Retinal pigment epithelial cell (primary cell): Measurements from ENCODE around the gene CLIC1.
A peak's percentile ranks its signal among the peaks of the same experiment; 100 is the strongest.

Experiments used
- DNase-seq: peaks from one replicate; pipeline ENCODE4 v3.0.0-alpha.2; 2010; ENCODE audit warnings: low read depth
- H3K4me3 ChIP-seq: 2 replicates; pipeline ENCODE4 v1.5.1; 2011; ENCODE audit warnings: mild to moderate bottlenecking, low read length, control low read depth, moderate library complexity
- CTCF ChIP-seq: conservative IDR thresholded peaks from 2 replicates; pipeline ENCODE4 v1.5.1; 2011; ENCODE audit warnings: low read depth, low read length, control low read depth, inconsistent platforms

CLIC1 gene

GRCh38 chr6:31737991-31738979 lies 2.0 kb upstream of the CLIC1 start:
- DNase-seq = no peak
- TF ChIP-seq CTCF = peak; percentile 41
- no peak overlapping the region for H3K4me3 ChIP-seq

- peak overlapping the region; percentile 1 for H3K4me3 ChIP-seq
- TF ChIP-seq CTCF = no peak
- no peak for DNase-seq
Measured at GRCh38 chr6:31737315-31737990, 1.1 kb upstream of the CLIC1 start.

GRCh38 chr6:31736768-31737314 lies 511 bp upstream of the CLIC1 start:
- H3K4me3 ChIP-seq = peak overlapping the region; percentile 81
- DNase-seq = no peak
- no peak for TF ChIP-seq CTCF

- no peak for DNase-seq
- peak overlapping the region; percentile 81 for H3K4me3 ChIP-seq
- TF ChIP-seq CTCF = no peak
Measured at GRCh38 chr6:31734821-31735406, 1.4 kb downstream of the CLIC1 start.

- no peak for DNase-seq
- no peak for TF ChIP-seq CTCF
- peak overlapping the region; percentile 81 for H3K4me3 ChIP-seq
Measured at GRCh38 chr6:31734247-31734820, 2.0 kb downstream of the CLIC1 start.

GRCh38 chr6:31733734-31734133 lies 2.6 kb downstream of the CLIC1 start:
- H3K4me3 ChIP-seq = peak overlapping the region; percentile 81
- TF ChIP-seq CTCF = no peak
- no peak for DNase-seq
